Fibroblast of skin of right quadriceps (primary cell): ENCODE measurements around the gene RAF1.
"Not testable (repeated sequence)": the region's sequence is repeated elsewhere in the genome, so short reads cannot be mapped to it uniquely, and the experiment has no call there.

Experiments used
- DNase-seq: peaks from one replicate; pipeline ENCODE4 v3.0.0-alpha.2; 2013

RAF1 gene

GRCh38 chr3:12638105-12638504, 25.8 kb downstream of the RAF1 start:
- peak; percentile 37 for DNase-seq

GRCh38 chr3:12633108-12633507, 30.8 kb downstream of the RAF1 start:
- no peak for DNase-seq

GRCh38 chr3:12632523-12632922, 31.4 kb downstream of the RAF1 start:
- DNase-seq, result no peak

- not testable (repeated sequence) for DNase-seq
Measured at GRCh38 chr3:12630843-12631242, 33.1 kb downstream of the RAF1 start.

- no peak for DNase-seq
Measured at GRCh38 chr3:12630292-12630691, 33.6 kb downstream of the RAF1 start.

- DNase-seq, result peak; percentile 51
Measured at GRCh38 chr3:12629560-12629959, 34.4 kb downstream of the RAF1 start.

GRCh38 chr3:12628813-12629212, 35.1 kb downstream of the RAF1 start:
- DNase-seq, result no peak

GRCh38 chr3:12627370-12627769, 36.5 kb downstream of the RAF1 start:
- DNase-seq, result no peak

- not testable (repeated sequence) for DNase-seq
Measured at GRCh38 chr3:12624964-12625363, 39.0 kb downstream of the RAF1 start.

- no peak for DNase-seq
Measured at GRCh38 chr3:12624056-12624455, 39.9 kb downstream of the RAF1 start.

- DNase-seq, result no peak
Measured at GRCh38 chr3:12622335-12622734, 41.6 kb downstream of the RAF1 start.

- no peak for DNase-seq
Measured at GRCh38 chr3:12620729-12621128, 43.2 kb downstream of the RAF1 start.

GRCh38 chr3:12620305-12620704, 43.6 kb downstream of the RAF1 start:
- no peak for DNase-seq

- DNase-seq, result no peak
Measured at GRCh38 chr3:12618426-12618825, 45.5 kb downstream of the RAF1 start.

GRCh38 chr3:12615266-12615665, 48.7 kb downstream of the RAF1 start:
- DNase-seq, result no peak

- no peak for DNase-seq
Measured at GRCh38 chr3:12613250-12613649, 50.7 kb downstream of the RAF1 start.

- DNase-seq, result no peak
Measured at GRCh38 chr3:12612514-12613226, 51.2 kb downstream of the RAF1 start.

GRCh38 chr3:12611117-12611516, 52.8 kb downstream of the RAF1 start:
- DNase-seq, result no peak

- DNase-seq, result no peak
Measured at GRCh38 chr3:12608376-12608775, 55.5 kb downstream of the RAF1 start.

GRCh38 chr3:12603969-12604368, 59.9 kb downstream of the RAF1 start:
- no peak for DNase-seq

- no peak for DNase-seq
Measured at GRCh38 chr3:12601072-12601471, 62.8 kb downstream of the RAF1 start.

- DNase-seq, result no peak
Measured at GRCh38 chr3:12598890-12599289, 65.0 kb downstream of the RAF1 start.

GRCh38 chr3:12593473-12593872, 70.4 kb downstream of the RAF1 start:
- DNase-seq, result no peak

GRCh38 chr3:12591997-12592715, 71.8 kb downstream of the RAF1 start:
- no peak for DNase-seq

- DNase-seq, result no peak
Measured at GRCh38 chr3:12591456-12591855, 72.5 kb downstream of the RAF1 start.
